Measurements from ENCODE around the gene DRAM1. TPM values are rescaled to one million over a fixed set of nuclear protein-coding genes. Genes with fewer than 3 reads are reported as not detected.

Gene DRAM1
- total RNA-seq, 4 donors from 2014 or later, result 4.5 to 8.1 (median 5.9) TPM

DNA sequence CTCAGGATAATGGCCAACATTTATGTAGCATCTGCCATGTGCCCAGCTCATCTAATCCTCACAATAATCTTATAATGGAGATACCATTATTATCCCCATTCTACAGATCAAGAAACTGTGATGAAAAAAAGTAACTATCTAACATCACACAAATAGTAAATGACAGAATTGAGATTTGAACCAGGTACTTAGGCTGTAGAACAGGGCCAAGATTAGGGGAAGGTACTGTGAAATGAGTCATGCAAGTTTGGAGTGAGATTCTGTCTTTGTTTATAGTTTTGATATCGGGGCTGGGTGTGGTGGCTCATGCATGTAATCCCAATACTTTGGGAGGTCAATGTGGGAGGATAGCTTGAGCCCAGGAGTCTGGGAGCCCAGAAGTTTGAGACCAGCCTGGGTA lies 45.4 kb upstream of the DRAM1 start:
- no peak overlapping the region for H3K4me3 ChIP-seq (ENCODE audit: low read depth, poor library complexity, severe bottlenecking)
- TF ChIP-seq, protein P1, sequence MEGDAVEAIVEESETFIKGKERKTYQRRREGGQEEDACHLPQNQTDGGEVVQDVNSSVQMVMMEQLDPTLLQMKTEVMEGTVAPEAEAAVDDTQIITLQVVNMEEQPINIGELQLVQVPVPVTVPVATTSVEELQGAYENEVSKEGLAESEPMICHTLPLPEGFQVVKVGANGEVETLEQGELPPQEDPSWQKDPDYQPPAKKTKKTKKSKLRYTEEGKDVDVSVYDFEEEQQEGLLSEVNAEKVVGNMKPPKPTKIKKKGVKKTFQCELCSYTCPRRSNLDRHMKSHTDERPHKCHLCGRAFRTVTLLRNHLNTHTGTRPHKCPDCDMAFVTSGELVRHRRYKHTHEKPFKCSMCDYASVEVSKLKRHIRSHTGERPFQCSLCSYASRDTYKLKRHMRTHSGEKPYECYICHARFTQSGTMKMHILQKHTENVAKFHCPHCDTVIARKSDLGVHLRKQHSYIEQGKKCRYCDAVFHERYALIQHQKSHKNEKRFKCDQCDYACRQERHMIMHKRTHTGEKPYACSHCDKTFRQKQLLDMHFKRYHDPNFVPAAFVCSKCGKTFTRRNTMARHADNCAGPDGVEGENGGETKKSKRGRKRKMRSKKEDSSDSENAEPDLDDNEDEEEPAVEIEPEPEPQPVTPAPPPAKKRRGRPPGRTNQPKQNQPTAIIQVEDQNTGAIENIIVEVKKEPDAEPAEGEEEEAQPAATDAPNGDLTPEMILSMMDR (IDR thresholded peaks at IDR 0.05), result no peak
- TF ChIP-seq POLR2A (IDR thresholded peaks at IDR 0.05), result no peak
- WGBS, 2 donors, result 27 to 48% methylated on average over 1 of the region's 1 CpG
- DNase-seq (ENCODE audit: low spot score in 2 of 2), result no peak
- intact Hi-C loops (cut with DNase I; ENCODE audit: low total_unique reads), result loop anchor here (5.0 to 10.0 kb wide), 2 partner anchors 60 to 337 kb away; no protein-coding TSS in a partner anchor

DNA sequence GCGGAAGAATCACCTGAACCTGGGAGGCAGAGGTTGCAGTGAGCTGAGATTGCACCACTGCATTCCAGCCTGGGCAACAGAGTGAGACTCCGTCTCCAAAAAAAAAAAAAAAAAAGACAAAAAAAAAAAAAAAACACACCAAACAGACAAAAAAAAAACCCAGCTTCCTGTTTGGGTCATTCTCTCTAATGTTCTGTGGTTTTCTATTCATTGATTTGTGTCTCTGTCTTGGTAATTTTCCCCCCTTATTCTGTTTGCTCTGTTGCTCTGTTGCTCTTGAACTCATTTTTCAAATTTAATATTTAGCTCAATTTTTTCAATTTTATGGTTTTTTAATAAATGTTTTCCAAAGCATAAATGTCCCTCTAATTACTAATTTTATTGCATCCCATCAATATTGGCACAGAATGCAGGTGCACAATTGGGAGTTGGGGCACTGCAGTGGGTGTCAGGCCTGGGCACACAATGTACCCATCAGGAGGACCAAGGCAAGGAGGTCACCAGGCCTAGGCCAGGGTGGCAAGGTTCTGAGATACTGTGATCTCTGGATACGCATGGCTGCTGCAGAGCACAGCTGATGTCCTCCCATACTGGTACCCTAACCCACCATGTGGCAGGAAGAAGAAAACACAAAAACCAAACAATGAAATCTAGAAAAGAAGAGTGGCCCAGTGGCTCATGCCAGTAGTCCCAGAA lies 38.6 kb upstream of the DRAM1 start:
- H3K4me3 ChIP-seq (ENCODE audit: low read depth, poor library complexity, severe bottlenecking), result no peak overlapping the region
- intact Hi-C loops (cut with DNase I; ENCODE audit: low total_unique reads), result loop anchor here (10.0 kb wide), 1 partner anchor 344 kb away; no protein-coding TSS in a partner anchor
- TF ChIP-seq, protein P1 (IDR thresholded peaks at IDR 0.05), result no peak
- no peak for TF ChIP-seq POLR2A (IDR thresholded peaks at IDR 0.05)
- WGBS, 2 donors, result 82 to 92% methylated on average over 3 of the region's 3 CpGs
- DNase-seq (ENCODE audit: low spot score in 2 of 2), result no peak

DNA sequence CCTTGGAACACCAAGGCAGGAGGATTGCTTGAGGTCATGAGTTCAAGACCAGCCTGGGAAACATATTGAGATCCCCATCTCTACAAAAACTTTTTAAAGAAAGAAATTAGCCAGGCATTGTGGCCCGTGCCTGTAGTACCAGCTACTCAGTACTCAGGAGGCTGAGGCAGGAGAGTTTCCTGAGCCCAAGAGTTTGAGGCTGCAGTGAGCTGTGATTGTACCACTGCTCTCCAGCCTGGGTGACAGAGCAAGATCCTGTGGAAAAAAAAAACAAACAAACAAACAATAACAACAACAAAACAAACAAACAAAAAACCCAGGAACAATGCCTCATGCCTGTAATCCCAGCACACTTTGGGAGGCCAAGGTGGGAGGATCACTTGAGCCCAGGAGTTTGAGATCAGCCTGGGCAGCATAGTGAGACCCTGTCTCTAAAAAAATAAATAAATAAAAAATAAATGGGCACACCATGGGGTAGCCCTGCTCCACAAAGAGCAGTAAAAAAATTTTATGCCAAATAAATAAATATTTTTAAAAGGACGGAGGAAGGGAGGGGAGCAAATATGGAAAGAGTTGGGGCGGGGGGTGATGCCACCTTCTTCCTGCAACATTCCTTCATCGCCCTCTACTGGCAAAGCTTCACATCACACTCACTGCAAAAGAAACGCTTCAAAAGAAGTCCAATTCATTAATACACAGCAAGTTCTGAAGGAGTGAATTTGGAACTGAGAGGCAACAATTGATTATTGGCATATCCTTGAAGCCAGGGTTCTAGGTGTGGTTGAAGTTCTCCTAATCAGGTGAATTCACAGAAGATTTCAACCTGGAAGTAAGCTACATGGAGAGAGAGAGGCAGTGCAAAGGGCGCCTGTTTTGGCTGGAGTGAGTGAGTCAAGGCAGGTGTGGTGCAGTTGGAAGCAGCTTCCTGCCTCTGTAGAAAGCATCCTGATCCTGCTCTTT lies 37.8 kb upstream of the DRAM1 start:
- 23 to 27% methylated on average over 6 of the region's 6 CpGs for WGBS, 2 donors
- peak in 1 of 2 donors; percentile 68 for DNase-seq (ENCODE audit: low spot score in 2 of 2)
- TF ChIP-seq, protein P1 (IDR thresholded peaks at IDR 0.05), result no peak
- TF ChIP-seq POLR2A (IDR thresholded peaks at IDR 0.05), result no peak
- intact Hi-C loops (cut with DNase I; ENCODE audit: low total_unique reads), result loop anchor here (10.0 kb wide), 1 partner anchor 345 kb away; no protein-coding TSS in a partner anchor
- H3K4me3 ChIP-seq (ENCODE audit: low read depth, poor library complexity, severe bottlenecking), result no peak overlapping the region

DNA sequence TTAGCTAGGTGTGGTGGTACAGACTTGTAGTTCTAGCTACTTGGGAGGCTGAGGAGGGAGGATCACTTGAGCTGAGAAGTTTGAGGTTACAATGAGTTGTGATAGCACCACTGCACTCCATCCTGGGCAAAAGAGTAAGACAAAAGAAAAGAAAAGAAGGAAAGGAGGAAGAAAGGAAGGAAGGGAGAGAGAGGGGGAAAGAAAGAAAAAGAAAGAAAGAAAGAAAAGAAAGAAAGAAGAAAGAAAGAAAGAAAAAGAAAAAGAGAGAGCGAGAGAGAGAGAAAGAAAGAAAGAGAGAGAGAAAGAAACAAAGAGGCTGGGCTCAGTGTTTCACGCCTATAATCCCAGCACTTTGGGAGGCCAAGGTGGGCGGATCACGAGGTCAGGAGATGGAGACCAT lies 36.3 kb upstream of the DRAM1 start:
- WGBS, 2 donors, result 89 to 92% methylated on average over 4 of the region's 4 CpGs
- intact Hi-C loops (cut with DNase I; ENCODE audit: low total_unique reads), result no loop called here
- H3K4me3 ChIP-seq (ENCODE audit: low read depth, poor library complexity, severe bottlenecking), result no peak overlapping the region
- no peak for DNase-seq (ENCODE audit: low spot score in 2 of 2)
- TF ChIP-seq POLR2A (IDR thresholded peaks at IDR 0.05), result no peak
- TF ChIP-seq, protein P1 (IDR thresholded peaks at IDR 0.05), result no peak

DNA sequence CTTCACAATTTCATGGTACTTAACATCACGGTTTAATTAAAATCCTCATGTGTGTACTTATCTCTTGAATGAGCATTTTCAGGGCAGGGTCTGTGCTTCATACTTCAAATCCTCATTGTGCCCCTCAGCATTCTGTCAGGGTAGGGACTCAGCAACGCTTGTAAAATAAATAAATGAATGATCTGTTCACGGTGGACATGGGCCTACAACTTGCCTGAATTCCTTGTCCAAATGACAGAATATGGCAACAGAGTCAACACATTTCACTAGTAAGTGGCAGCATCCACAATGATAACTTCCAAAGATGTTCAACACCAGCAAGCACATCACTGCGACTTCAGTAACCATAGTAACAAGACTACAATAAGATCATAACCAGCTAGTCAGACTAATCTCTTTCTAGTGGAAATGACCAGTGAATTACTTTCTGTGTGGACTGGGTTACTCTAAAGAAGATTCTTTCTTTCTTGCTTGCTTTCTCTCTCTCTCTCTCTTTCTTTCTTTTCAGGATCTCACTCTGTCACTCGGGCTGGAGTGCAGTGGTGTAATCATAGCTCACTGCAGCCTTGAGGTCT lies 32.2 kb upstream of the DRAM1 start:
- TF ChIP-seq POLR2A (IDR thresholded peaks at IDR 0.05), result no peak
- TF ChIP-seq, protein P1 (IDR thresholded peaks at IDR 0.05), result no peak
- intact Hi-C loops (cut with DNase I; ENCODE audit: low total_unique reads), result no loop called here
- no peak overlapping the region for H3K4me3 ChIP-seq (ENCODE audit: low read depth, poor library complexity, severe bottlenecking)
- 76 to 87% methylated on average over 5 of the region's 5 CpGs for WGBS, 2 donors
- DNase-seq (ENCODE audit: low spot score in 2 of 2), result no peak

All from lower leg skin (tissue), 4 donors.